Measurements from ENCODE around the gene PDLIM1.

Gene PDLIM1

DNA sequence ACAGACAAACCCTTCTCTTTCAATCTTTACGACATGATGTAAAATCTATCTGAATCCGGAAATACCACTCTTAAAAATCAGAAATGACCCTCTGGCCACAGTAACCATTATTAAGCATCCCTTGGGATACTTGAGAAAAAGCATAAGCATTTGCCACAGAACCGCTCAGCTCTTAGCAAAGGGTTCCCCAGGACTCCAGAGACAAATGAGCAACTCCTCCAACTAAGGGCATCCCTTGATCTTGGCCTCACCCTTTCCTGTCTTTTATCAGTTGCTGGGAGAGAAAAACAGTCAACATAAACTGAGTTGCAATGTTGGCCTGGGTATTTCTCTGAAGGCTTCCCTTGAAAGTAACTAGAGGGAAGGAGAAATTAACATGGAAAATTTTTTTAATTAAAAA, 3.5 kb downstream of the PDLIM1 start:
- Histone ChIP-seq H3K27me3 (ENCODE audit: insufficient read depth, insufficient read length) (no peaks in the 10 kb centered on the region), H3K4me1 (ENCODE audit: insufficient read depth, insufficient read length) (peaks cover 4% of the 10 kb centered on the region), H3K9ac (ENCODE audit: insufficient read length, low read depth) (no peak overlapping the region), H3K36me3 (ENCODE audit: insufficient read depth, insufficient read length, low read length) (peaks cover 44% of the 10 kb centered on the region), H3K4me3 (ENCODE audit: insufficient read length, low read depth) (no peak overlapping the region), H3K9me3 (ENCODE audit: insufficient read depth, low read length) (no peaks in the 10 kb centered on the region)
- no peak for DNase-seq (ENCODE audit: low read depth, low spot score)
- TF ChIP-seq ZNF274 (IDR thresholded peaks at IDR 0.05; ENCODE audit: low read depth, low read length): no peak
- TF ChIP-seq YY1 (IDR thresholded peaks at IDR 0.05; ENCODE audit: insufficient read depth, insufficient read length): no peak
- no peak for TF ChIP-seq SUZ12 (IDR thresholded peaks at IDR 0.05; ENCODE audit: extremely low read depth, insufficient read depth, insufficient read length)

DNA sequence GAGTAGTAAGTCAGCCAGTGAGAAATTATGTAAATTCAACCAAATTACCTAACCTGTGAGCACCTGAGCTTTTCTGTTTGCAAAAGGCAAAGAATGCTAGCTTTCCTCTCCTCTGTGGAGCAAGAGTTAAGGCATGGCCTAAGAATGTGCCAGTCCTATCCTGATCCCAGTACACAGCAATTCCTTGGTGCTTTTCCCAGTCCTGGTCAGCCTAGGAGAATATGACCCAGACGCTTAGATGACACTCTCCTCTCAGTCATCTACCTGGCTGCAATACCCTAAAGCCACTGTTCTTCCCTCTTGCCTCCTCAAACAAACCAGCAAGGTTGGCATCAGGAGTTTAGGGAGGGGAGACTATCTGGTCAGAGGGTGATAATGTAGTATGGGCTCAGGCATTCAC, 4.1 kb downstream of the PDLIM1 start:
- no peak overlapping the region for H3K9ac ChIP-seq (ENCODE audit: insufficient read length, low read depth)
- peaks cover 4% of the 10 kb centered on the region for H3K4me1 ChIP-seq (ENCODE audit: insufficient read depth, insufficient read length)
- no peak for DNase-seq (ENCODE audit: low read depth, low spot score)
- peaks cover 46% of the 10 kb centered on the region for H3K36me3 ChIP-seq (ENCODE audit: insufficient read depth, insufficient read length, low read length)
- no peaks in the 10 kb centered on the region for H3K9me3 ChIP-seq (ENCODE audit: insufficient read depth, low read length)
- no peak overlapping the region for H3K4me3 ChIP-seq (ENCODE audit: insufficient read length, low read depth)
- TF ChIP-seq SUZ12 (IDR thresholded peaks at IDR 0.05; ENCODE audit: extremely low read depth, insufficient read depth, insufficient read length) (no peak), ZNF274 (IDR thresholded peaks at IDR 0.05; ENCODE audit: low read depth, low read length) (no peak), YY1 (IDR thresholded peaks at IDR 0.05; ENCODE audit: insufficient read depth, insufficient read length) (no peak)
- no peaks in the 10 kb centered on the region for H3K27me3 ChIP-seq (ENCODE audit: insufficient read depth, insufficient read length)

DNA sequence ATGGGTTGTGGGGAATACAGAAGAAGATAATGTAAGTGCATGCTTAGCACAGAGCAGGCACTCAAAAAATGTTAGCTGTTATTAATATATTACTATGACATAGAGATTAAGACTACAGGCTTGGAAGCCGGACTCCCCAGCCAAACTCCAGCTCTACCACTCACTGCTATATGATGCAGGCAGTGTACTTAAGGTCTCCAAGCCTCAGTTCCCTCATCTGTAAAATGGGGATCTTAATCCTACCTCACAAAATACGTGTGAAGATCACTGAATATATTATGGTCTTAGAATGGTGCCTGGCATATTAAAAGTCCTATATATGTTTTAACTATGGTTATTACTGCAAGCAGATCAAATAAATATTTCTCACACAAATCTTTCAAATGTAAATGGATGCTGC, 5.2 kb downstream of the PDLIM1 start:
- no peak for TF ChIP-seq SUZ12 (IDR thresholded peaks at IDR 0.05; ENCODE audit: extremely low read depth, insufficient read depth, insufficient read length)
- no peak for TF ChIP-seq YY1 (IDR thresholded peaks at IDR 0.05; ENCODE audit: insufficient read depth, insufficient read length)
- no peak for TF ChIP-seq ZNF274 (IDR thresholded peaks at IDR 0.05; ENCODE audit: low read depth, low read length)
- peaks cover 4% of the 10 kb centered on the region for H3K4me1 ChIP-seq (ENCODE audit: insufficient read depth, insufficient read length)
- H3K27me3 ChIP-seq (ENCODE audit: insufficient read depth, insufficient read length): no peaks in the 10 kb centered on the region
- H3K9me3 ChIP-seq (ENCODE audit: insufficient read depth, low read length): no peaks in the 10 kb centered on the region
- DNase-seq (ENCODE audit: low read depth, low spot score): no peak
- no peak overlapping the region for H3K4me3 ChIP-seq (ENCODE audit: insufficient read length, low read depth)
- peaks cover 53% of the 10 kb centered on the region for H3K36me3 ChIP-seq (ENCODE audit: insufficient read depth, insufficient read length, low read length)
- no peak overlapping the region for H3K9ac ChIP-seq (ENCODE audit: insufficient read length, low read depth)

DNA sequence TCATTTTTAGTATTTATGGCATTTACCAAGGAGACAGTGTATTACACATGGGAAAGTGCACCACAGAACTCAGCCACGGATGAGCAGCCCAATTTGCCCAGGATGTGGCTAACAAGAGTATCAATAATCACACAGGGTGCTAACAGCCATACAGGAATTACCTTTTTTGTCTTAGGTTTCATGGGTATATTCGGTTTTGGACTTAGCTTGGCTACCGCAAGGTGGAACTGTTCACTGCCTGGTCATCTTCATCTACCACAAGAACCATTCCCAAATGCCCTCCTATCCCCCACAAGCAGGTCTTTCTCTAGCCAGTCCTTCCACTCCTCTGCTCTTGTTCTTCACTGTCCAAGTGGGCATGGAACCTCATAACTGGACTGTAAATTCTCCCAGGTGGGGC, 6.0 kb downstream of the PDLIM1 start:
- Histone ChIP-seq H3K4me1 (ENCODE audit: insufficient read depth, insufficient read length) (peaks cover 4% of the 10 kb centered on the region), H3K27me3 (ENCODE audit: insufficient read depth, insufficient read length) (no peaks in the 10 kb centered on the region), H3K9ac (ENCODE audit: insufficient read length, low read depth) (no peak overlapping the region), H3K4me3 (ENCODE audit: insufficient read length, low read depth) (no peak overlapping the region), H3K9me3 (ENCODE audit: insufficient read depth, low read length) (no peaks in the 10 kb centered on the region), H3K36me3 (ENCODE audit: insufficient read depth, insufficient read length, low read length) (peaks cover 55% of the 10 kb centered on the region)
- TF ChIP-seq ZNF274 (IDR thresholded peaks at IDR 0.05; ENCODE audit: low read depth, low read length) (no peak), YY1 (IDR thresholded peaks at IDR 0.05; ENCODE audit: insufficient read depth, insufficient read length) (no peak), SUZ12 (IDR thresholded peaks at IDR 0.05; ENCODE audit: extremely low read depth, insufficient read depth, insufficient read length) (no peak)
- no peak for DNase-seq (ENCODE audit: low read depth, low spot score)

DNA sequence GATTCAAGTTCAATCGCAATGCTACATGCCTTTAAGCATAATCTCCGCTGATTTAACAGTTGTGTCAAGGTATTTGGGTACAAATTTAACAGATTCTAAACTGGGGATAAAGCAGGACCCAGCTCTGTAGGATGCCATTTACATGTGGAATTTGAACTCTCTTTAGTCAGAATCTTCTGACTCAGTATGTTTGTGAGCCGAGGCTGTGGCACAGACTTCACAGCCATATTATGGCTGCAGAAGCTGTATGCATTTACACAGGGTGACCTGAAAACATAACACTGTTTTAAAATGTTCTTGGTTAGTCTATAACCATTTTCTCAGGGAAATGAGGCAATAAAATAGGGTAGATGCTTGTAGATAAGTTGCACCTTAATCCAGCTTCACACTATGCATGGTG, 8.7 kb downstream of the PDLIM1 start:
- Histone ChIP-seq H3K4me1 (ENCODE audit: insufficient read depth, insufficient read length) (no peaks in the 10 kb centered on the region), H3K27me3 (ENCODE audit: insufficient read depth, insufficient read length) (no peaks in the 10 kb centered on the region), H3K36me3 (ENCODE audit: insufficient read depth, insufficient read length, low read length) (peaks cover 41% of the 10 kb centered on the region), H3K9me3 (ENCODE audit: insufficient read depth, low read length) (no peaks in the 10 kb centered on the region), H3K4me3 (ENCODE audit: insufficient read length, low read depth) (no peak overlapping the region), H3K9ac (ENCODE audit: insufficient read length, low read depth) (no peak overlapping the region)
- TF ChIP-seq SUZ12 (IDR thresholded peaks at IDR 0.05; ENCODE audit: extremely low read depth, insufficient read depth, insufficient read length) (no peak), YY1 (IDR thresholded peaks at IDR 0.05; ENCODE audit: insufficient read depth, insufficient read length) (no peak)
- no peak for DNase-seq (ENCODE audit: low read depth, low spot score)

- TF ChIP-seq YY1 (IDR thresholded peaks at IDR 0.05; ENCODE audit: insufficient read depth, insufficient read length) (no peak), ZNF274 (IDR thresholded peaks at IDR 0.05; ENCODE audit: low read depth, low read length) (no peak), SUZ12 (IDR thresholded peaks at IDR 0.05; ENCODE audit: extremely low read depth, insufficient read depth, insufficient read length) (no peak)
- no peak for DNase-seq (ENCODE audit: low read depth, low spot score)
- H3K9ac ChIP-seq (ENCODE audit: insufficient read length, low read depth): no peak overlapping the region
Measured at GRCh38 chr10:95281206-95281605, 9.6 kb downstream of the PDLIM1 start.

GRCh38 chr10:95280637-95281036, 10.2 kb downstream of the PDLIM1 start:
- DNase-seq (ENCODE audit: low read depth, low spot score): no peak
- Histone ChIP-seq H3K9me3 (ENCODE audit: insufficient read depth, low read length) (no peaks in the 10 kb centered on the region), H3K9ac (ENCODE audit: insufficient read length, low read depth) (no peak overlapping the region), H3K36me3 (ENCODE audit: insufficient read depth, insufficient read length, low read length) (peaks cover 31% of the 10 kb centered on the region), H3K4me1 (ENCODE audit: insufficient read depth, insufficient read length) (no peaks in the 10 kb centered on the region), H3K4me3 (ENCODE audit: insufficient read length, low read depth) (no peak overlapping the region), H3K27me3 (ENCODE audit: insufficient read depth, insufficient read length) (no peaks in the 10 kb centered on the region)
- TF ChIP-seq SUZ12 (IDR thresholded peaks at IDR 0.05; ENCODE audit: extremely low read depth, insufficient read depth, insufficient read length) (no peak), ZNF274 (IDR thresholded peaks at IDR 0.05; ENCODE audit: low read depth, low read length) (no peak), YY1 (IDR thresholded peaks at IDR 0.05; ENCODE audit: insufficient read depth, insufficient read length) (no peak)

More at GRCh38 chr10:95281206-95281605, 9.6 kb downstream of the PDLIM1 start:
- H3K27me3 ChIP-seq (ENCODE audit: insufficient read depth, insufficient read length): no peaks in the 10 kb centered on the region
- H3K4me3 ChIP-seq (ENCODE audit: insufficient read length, low read depth): no peak overlapping the region
- peaks cover 35% of the 10 kb centered on the region for H3K36me3 ChIP-seq (ENCODE audit: insufficient read depth, insufficient read length, low read length)
- H3K9me3 ChIP-seq (ENCODE audit: insufficient read depth, low read length): no peaks in the 10 kb centered on the region
- H3K4me1 ChIP-seq (ENCODE audit: insufficient read depth, insufficient read length): no peaks in the 10 kb centered on the region

Data from NT2/D1 (cell line).